GM23248 (cell line): Measurements from ENCODE around the gene PNMT.

ENCODE experiments used
- EZH2 ChIP-seq: fragments of 200-600 bp; sonication (generic); IDR thresholded peaks from 2 replicates; pipeline ENCODE4 v1.6.1; 2018; ENCODE audit warnings: antibody characterized with exemption, mild to moderate bottlenecking; ENCODE audit not compliant: insufficient read depth, poor library complexity, severe bottlenecking
- EZH2phosphoT487 ChIP-seq: fragments of 200-600 bp; sonication (generic); IDR thresholded peaks from 2 replicates; pipeline ENCODE4 v1.6.1; 2018; ENCODE audit warnings: antibody characterized with exemption, moderate library complexity, mild to moderate bottlenecking, low read depth; ENCODE audit not compliant: insufficient read depth

GRCh38 chr17:39643271-39643670 lies 25.0 kb upstream of the PNMT start:
- no peak for TF ChIP-seq EZH2
- TF ChIP-seq EZH2phosphoT487, result no peak
